Inflammatory macrophage treated with lipopolysaccharide for 4 hours (primary cell): ENCODE measurements around the gene PDE6A.
A peak's percentile ranks its signal among the peaks of the same experiment; 100 is the strongest.
"Not testable (repeated sequence)": the region's sequence is repeated elsewhere in the genome, so short reads cannot be mapped to it uniquely, and the experiment has no call there.

ENCODE experiments used
- DNase-seq: peaks from one replicate; pipeline ENCODE4 v3.0.0-alpha.2; 2020

Gene PDE6A

DNA sequence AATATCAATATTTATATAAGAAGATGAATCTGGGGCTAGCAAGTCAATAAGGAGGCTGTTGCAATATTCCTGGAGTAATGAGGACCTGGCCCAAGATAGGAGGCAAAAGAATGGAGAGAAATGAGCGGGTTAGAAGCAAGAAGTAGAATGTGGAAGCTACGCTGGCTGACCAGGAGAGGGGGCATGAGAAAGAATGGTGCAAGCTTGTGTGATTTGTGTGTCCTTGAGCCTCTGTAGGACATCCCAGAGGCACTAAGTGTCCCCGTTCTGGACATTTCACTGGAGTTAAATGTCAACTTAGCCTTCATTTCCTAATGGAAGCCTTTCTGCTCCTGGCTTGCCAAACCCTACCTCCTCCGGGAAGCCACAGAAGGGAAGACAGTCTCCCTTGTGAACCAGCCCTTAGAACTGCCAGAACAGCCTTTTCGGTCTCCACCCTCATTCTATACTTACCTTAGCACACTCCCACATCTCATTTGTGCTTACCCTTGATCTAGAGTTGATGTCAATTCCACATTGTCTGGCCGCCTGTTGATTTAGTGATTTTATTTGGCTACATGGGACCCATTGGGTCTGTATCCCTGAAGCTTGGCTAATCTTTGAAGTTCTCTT is 6.7 kb upstream of the PDE6A start:
- no peak for DNase-seq

- DNase-seq: no peak
Observed at GRCh38 chr5:149948993-149949392, 4.4 kb upstream of the PDE6A start.

- DNase-seq: no peak
Observed at GRCh38 chr5:149946118-149946517, 1.5 kb upstream of the PDE6A start.

GRCh38 chr5:149943177-149943949 is 1.2 kb downstream of the PDE6A start:
- DNase-seq: not testable (repeated sequence)

DNA sequence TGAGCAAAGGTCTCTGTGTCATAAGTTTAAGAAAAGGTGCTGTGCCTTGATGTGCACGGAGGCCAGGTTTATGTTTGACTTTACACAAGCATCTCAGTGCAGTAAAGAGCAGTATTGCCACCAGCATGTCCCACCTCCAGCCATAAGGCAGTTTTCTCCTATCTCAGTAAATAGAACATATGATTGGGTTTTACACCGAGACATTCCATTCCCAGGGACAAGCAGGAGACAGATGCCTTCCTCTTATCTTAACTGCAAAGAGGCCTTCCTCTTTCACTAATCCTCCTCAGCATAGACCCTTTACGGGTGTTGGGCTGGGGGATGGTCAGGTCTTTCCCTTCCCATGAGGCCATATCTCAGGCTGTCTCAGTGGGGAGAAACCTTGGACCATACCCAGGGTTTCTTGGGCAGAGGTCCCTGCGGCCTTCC is 1.8 kb downstream of the PDE6A start:
- not testable (repeated sequence) for DNase-seq

DNA sequence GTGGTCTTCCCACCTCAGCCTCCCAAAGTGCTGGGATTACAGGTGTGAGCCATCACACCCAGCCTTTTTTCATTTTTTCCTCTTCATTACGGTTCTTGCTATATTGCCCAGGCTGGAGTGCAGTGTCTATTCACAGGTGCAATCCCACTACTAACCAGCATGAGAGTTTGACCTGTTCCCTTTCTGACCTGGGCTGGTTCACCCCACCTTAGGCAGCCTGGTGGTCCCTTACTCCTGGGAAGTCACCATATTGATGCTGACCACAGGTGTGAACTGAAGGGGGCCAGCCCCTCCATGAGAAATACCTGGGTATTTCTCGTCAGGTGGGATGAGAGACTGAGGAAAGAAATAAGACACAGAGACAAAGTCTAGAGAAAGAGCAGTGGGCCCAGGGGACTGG is 2.4 kb downstream of the PDE6A start:
- no peak for DNase-seq

DNA sequence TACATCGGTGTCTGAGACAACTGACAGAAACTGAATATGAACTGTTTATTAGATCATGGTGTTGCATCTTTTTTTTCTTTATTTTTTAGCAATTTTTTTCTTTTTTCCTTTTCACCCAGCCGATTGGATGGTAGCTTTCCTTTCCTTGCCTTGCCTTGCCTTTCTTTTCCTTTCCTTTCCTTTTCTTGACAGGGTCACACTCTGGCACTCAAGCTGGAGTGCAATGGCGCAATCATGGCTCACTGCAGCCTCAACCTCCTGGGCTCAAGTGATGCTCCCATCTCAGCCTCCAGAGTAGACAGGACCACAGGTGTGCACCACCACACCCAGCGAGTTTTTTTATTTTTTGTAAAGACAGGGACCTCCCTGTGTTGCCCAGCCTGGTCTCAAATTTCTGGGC is 2.8 kb downstream of the PDE6A start:
- DNase-seq: no peak

GRCh38 chr5:149940941-149941644 is 3.5 kb downstream of the PDE6A start:
- DNase-seq: no peak

DNA sequence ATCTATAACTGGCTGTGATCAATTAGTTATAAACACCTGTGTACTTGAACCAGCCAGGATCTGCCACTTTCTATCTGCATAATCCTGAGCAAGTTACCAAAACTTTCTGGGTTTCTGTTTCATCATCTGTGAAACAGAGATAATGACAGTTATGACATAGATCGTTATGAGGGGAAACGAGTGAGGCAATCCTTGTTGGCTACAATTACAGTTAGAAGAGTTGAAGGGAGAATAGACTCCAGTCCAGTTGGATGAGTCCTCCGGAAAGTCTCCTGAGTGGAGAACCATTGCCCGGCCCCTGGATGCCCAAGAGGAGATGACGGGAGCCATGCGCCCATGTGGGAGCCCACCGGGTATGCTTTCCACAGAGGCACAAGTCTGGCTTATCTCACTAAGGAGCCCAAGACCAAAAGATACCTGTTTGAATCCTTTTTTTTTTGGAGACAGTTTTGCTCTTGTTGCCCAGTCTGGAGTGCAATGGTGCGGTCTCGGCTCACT is 4.5 kb downstream of the PDE6A start:
- peak; percentile 81 for DNase-seq

DNA sequence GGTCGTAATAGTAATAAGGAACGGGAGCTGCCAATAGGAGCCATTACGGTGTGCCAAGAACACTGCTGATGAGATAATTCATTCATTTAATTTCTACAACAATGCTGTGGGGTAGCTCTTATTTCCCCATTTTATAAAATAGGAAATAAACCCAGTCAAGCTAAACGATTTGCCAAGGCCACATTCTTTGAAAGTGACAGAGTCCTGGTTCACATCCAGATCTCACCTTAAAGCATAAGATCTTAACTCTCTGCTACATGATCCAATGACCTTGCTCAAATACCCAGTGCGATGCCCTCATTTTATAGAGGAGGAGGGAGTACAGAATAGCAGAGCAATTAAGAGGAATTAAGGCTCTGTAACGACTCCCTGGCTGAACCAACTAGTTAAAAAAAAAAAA is 5.0 kb downstream of the PDE6A start:
- DNase-seq: peak; percentile 65

DNA sequence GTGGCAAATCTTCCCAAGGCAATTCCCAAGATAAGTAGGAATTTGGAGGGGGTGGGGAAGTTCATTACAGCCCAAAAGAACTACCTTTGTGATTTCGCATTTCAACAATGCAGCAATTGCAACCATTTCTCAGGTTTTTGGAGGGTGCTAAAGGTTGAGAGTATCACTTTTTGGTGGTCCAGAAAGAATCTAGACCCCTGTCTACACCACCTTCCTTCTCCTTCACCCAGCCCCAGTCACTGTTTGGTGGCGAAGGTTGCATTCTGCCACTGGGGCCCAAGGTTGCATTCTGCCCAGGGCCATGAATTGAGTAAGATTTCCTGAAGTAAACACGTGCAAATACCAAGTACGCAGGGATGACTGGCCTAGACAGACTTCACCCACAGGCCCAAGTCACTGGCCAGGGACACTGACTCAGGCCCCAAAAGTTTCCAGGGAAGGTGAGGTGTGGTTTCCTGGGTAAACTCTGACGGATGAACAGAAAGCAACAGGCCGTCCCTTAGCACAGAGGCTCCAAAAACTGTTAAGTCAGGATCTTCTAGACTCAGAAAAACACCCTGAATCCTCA is 5.7 kb downstream of the PDE6A start:
- DNase-seq: peak; percentile 75

- DNase-seq: no peak
Observed at GRCh38 chr5:149938279-149938678, 6.3 kb downstream of the PDE6A start.

DNA sequence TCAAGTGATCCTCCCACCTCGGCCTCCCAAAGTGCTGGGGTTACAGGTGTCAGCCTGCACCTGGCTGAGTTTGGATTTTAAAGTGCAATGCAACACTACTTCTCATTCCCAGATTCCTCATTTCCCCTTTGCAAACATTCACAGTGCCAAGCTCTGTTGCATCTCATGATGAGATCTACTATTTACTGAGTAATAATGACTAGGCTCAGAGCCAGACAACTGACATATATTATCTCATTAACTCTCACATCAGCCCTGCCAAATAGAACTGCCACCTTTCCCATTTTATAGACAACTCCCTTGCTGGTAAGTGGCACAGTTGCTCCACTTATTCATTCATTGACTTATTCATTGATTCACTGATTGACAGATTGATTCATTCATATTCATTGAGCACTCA is 7.0 kb downstream of the PDE6A start:
- DNase-seq: peak; percentile 42

GRCh38 chr5:149936700-149937091 is 7.9 kb downstream of the PDE6A start:
- DNase-seq: no peak

- DNase-seq: no peak
Observed at GRCh38 chr5:149936044-149936699, 8.4 kb downstream of the PDE6A start.

DNA sequence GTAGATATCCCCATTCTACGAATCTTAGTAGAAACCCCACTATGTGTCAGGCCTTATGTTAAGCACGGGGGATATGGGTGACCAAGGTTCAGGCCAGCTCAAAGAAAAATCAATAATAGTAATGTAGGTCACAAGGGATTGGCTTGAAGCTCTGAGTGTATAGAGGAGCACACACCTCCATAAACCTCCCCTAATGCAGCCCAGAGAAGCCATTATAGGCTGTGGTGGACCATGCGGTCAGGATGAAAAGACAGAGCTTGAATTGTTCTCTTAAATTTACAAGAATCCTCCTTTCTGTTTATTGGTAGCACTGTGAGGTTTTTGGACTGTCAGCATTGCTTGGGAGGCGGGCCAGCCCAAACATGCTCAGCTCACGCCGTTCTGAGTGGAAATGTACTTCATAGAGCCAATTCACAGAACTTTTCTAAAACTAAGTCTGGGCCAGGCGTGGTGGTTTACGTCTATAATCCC is 9.1 kb downstream of the PDE6A start:
- no peak for DNase-seq

DNA sequence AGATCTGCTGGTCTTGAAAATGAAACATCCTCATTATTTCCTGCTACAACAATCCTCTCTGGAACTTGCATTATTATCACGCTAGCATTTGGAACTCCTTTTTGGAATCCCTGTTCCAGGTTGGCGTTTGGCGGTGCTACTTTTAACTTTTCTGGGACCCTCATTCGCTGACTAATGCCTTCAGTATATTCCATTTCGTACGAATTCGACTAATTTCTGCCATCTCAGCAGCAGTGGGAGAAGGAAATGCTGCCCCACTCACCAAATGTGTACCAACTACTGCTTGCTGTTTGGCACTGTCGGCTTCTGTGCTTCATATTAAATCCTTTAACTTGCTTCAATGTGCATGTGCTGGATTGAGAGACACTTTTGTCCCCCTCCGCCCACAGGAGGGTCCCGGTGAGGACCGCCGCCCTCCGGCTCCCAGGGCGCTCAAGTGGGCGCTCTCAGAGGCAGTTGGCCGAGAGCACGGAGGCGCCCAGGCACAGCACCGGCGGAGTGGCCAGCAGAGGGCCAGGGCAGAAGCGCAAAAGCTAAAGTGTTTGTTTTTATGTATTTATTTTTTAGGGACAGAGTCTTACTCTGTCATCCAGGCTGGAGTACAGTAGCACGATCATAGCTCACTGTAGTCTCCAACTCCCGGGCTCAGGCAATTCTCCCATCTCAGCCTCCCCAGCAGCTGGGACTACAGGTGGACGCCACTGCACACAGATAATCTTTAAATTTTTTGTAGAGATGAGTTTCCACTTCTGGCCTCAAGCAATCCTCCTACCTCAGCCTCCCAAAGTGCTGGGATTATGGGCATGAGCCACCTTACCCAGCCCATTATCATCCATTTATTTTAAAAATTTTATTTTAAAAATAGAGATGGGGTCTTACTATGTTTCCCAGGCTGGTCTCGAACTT is 11.9 kb downstream of the PDE6A start:
- DNase-seq: no peak

GRCh38 chr5:149931992-149932436 is 12.6 kb downstream of the PDE6A start:
- DNase-seq: no peak

GRCh38 chr5:149930749-149931574 is 13.6 kb downstream of the PDE6A start:
- no peak for DNase-seq

GRCh38 chr5:149930043-149930748 is 14.4 kb downstream of the PDE6A start:
- no peak for DNase-seq
